ENCODE measurements around the gene SUN2.

Gene SUN2

DNA sequence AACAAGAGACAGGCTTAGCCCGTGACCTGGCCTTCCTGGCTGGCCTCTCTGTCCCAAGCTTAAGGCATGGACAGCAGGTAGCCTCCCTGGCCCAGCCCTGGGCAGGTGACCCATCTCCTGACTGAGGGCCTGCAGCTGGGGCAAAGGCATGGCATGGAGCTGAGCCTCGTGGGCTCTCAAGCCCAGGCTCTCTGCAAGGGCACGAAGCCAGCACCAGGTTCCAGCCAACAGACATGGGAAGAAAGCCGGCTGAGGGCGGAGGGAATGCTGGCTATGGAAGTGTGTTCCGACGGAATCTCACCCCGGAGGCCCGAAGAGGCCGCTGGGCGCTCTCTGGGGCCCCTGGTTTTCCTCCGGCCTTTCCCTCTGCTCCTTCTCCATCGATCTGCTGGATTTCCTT, 25.2 kb upstream of the SUN2 start:
- TF ChIP-seq, protein P1, sequence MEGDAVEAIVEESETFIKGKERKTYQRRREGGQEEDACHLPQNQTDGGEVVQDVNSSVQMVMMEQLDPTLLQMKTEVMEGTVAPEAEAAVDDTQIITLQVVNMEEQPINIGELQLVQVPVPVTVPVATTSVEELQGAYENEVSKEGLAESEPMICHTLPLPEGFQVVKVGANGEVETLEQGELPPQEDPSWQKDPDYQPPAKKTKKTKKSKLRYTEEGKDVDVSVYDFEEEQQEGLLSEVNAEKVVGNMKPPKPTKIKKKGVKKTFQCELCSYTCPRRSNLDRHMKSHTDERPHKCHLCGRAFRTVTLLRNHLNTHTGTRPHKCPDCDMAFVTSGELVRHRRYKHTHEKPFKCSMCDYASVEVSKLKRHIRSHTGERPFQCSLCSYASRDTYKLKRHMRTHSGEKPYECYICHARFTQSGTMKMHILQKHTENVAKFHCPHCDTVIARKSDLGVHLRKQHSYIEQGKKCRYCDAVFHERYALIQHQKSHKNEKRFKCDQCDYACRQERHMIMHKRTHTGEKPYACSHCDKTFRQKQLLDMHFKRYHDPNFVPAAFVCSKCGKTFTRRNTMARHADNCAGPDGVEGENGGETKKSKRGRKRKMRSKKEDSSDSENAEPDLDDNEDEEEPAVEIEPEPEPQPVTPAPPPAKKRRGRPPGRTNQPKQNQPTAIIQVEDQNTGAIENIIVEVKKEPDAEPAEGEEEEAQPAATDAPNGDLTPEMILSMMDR (IDR thresholded peaks at IDR 0.05; ENCODE audit: low read depth, low read length): no peak
- no peak for DNase-seq (ENCODE audit: low read depth, low spot score)
- in situ Hi-C loops (cut with HindIII; ENCODE audit: low sequenced_read_pairs): no loop called here
- no peak overlapping the region for H3K4me3 ChIP-seq (ENCODE audit: low read depth, low read length)

DNA sequence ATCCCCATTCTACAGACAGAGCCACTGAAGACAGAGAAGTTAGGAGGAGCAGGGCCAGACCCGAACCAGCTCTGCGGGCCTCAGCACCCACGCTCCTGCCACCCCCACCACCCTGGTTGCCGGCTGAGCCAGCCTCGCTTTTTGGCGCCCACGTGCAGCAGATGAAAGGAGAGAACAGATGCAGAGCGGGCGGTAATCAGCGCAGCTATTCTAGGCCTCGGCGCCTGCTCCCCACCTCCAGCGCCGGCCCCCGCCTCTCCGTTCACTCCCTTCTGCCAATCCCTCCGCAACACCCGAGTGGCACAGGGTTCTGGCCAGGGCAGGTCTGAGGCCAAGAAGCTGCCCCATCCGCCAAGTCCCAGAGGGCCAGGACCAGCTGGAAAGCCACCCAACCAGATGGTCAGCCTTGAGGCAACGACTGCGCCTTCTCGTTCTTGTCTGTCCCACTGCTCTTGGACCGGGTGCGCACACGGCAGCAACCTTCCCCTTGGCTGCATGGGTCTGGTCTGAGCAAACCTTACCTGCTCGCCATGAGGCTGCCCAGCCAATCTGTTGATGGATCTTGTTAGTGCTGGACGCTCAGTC, 21.4 kb upstream of the SUN2 start:
- H3K4me3 ChIP-seq (ENCODE audit: low read depth, low read length): no peak overlapping the region
- DNase-seq (ENCODE audit: low read depth, low spot score): no peak
- TF ChIP-seq, protein P1 (IDR thresholded peaks at IDR 0.05; ENCODE audit: low read depth, low read length): no peak
- in situ Hi-C loops (cut with HindIII; ENCODE audit: low sequenced_read_pairs): no loop called here

DNA sequence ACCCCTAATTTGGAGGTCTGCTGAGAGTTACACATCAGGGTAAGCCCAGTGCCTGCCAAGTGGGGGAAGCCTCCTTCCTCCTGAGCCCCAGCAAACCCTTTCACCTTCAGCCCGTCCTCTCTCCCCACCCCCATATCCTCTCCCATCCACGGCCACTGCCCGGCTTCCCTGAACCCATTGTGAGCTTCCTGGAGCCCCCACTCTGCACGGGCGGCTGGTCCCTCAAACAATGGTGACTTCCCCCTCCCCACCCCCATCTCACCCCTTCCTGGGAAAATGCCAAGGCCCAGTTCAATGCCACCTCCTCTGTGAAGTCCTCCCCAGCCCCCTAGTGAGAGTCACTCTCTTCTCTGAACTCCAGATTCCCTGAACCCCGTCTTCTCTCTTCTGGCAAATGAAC, 20.3 kb upstream of the SUN2 start:
- no peak for DNase-seq (ENCODE audit: low read depth, low spot score)
- TF ChIP-seq, protein P1 (IDR thresholded peaks at IDR 0.05; ENCODE audit: low read depth, low read length): no peak
- no peak overlapping the region for H3K4me3 ChIP-seq (ENCODE audit: low read depth, low read length)
- in situ Hi-C loops (cut with HindIII; ENCODE audit: low sequenced_read_pairs): no loop called here

DNA sequence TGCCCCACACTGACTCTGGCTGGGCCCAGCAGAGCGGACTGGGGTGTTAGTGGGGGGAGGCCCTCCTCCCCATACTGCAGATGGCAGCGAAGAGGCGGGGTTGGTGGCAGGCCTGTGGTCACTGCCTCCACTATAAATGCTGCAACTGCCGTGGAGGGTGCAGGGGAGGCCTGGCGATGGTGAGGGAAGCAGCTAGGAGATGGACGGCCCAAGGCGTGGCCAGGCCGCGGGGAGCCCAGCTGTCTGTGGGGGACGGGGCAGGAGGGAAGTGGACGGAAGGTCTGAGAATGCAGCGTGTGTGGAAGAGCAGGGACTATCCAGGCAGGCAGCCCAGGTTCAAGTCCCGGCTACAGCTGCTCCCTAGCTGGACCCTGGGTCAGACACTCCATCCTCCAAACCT, 19.9 kb upstream of the SUN2 start:
- TF ChIP-seq, protein P1 (IDR thresholded peaks at IDR 0.05; ENCODE audit: low read depth, low read length): no peak
- DNase-seq (ENCODE audit: low read depth, low spot score): no peak
- H3K4me3 ChIP-seq (ENCODE audit: low read depth, low read length): no peak overlapping the region
- in situ Hi-C loops (cut with HindIII; ENCODE audit: low sequenced_read_pairs): no loop called here

DNA sequence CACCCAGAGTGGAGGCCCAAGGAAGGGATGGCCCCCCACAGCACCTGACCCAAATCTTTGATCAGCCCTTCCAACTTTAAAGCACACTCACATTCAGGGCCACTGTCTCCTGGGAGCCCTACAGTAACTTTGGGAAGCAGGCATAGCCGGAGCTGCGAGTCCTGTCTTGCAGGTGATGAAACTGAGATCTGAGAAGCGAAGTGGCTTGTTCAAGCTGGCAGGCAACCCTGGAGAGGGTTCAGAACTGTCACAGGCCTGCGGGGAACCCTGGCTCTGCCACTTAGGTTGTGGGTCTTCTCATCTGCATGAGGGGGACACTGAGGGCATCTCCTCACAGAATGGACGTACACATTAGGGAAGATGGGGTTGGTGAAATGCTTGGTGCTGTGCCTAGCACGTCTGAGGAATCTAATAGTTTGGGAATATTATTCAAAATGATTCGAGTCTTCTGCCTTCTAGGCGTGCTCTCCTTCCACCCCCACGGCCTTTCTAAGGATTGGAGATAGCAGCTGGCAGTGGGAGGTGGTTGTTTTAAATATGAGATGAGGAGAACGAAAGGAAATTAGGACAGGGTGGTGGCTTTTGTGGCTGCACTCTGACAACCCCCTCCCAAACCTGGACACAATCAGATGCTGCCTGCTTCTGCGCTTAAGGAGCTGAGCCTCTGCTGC, 18.8 kb upstream of the SUN2 start:
- DNase-seq (ENCODE audit: low read depth, low spot score): no peak
- no peak overlapping the region for H3K4me3 ChIP-seq (ENCODE audit: low read depth, low read length)
- in situ Hi-C loops (cut with HindIII; ENCODE audit: low sequenced_read_pairs): no loop called here
- TF ChIP-seq, protein P1 (IDR thresholded peaks at IDR 0.05; ENCODE audit: low read depth, low read length): no peak

DNA sequence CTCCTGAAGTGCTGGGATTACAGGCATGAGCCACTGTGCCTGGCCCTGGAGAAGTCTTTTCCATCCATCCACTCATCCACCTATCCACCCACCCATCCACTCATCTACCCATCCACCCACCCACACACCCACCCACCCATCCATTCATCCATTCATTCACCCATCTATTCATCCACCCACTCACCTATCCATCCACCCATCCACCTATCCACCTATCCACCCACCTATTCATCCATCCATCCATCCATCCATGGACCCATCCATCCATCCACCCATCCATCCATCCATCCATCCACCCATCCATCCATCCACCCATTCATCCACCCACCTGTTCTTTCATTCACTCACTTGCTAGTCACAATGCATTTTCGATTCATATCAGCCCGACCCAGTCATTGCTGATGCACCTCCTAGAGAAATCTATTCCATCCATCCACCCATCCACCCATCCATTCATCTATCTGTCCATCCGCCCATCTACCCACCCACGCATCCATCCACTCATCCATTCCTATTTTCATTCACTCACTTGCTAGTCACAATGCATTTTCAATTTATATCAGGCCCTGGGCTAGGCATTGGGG, 17.7 kb upstream of the SUN2 start:
- no peak for DNase-seq (ENCODE audit: low read depth, low spot score)
- in situ Hi-C loops (cut with HindIII; ENCODE audit: low sequenced_read_pairs): no loop called here
- TF ChIP-seq, protein P1 (IDR thresholded peaks at IDR 0.05; ENCODE audit: low read depth, low read length): no peak
- no peak overlapping the region for H3K4me3 ChIP-seq (ENCODE audit: low read depth, low read length)
